Left lobe of liver (tissue), 2 donors: Measurements from ENCODE around the gene MYO1D. TPM values are rescaled to one million over a fixed set of nuclear protein-coding genes. Genes with fewer than 3 reads are reported as not detected.
"Not testable (repeated sequence)": the region's sequence is repeated elsewhere in the genome, so short reads cannot be mapped to it uniquely, and the experiment has no call there.

ENCODE experiments used
- ATAC-seq: fragments of 200-7000 bp; cut with Tn5 transposase; one replicate; pipeline ENCODE4 v1.9.1; 2020; ENCODE audit warnings: mild to moderate bottlenecking, moderate library complexity
- DNase-seq: peaks from one replicate; pipeline ENCODE4 v3.0.0-alpha.2; 2020; ENCODE audit warnings: low spot score
- total RNA-seq: library from RNA; stranded (reverse); gene quantifications from one replicate; pipeline ENCODE4 v1.2.1, GENCODE V29; 2021
- donor health status: DM: no; HTN: no; CAD: no; lungs with moderate emphysema.
- donor health status: DM: no; HTN: yes; CAD: no.

The MYO1D gene
- 18.4 TPM for total RNA-seq

DNA sequence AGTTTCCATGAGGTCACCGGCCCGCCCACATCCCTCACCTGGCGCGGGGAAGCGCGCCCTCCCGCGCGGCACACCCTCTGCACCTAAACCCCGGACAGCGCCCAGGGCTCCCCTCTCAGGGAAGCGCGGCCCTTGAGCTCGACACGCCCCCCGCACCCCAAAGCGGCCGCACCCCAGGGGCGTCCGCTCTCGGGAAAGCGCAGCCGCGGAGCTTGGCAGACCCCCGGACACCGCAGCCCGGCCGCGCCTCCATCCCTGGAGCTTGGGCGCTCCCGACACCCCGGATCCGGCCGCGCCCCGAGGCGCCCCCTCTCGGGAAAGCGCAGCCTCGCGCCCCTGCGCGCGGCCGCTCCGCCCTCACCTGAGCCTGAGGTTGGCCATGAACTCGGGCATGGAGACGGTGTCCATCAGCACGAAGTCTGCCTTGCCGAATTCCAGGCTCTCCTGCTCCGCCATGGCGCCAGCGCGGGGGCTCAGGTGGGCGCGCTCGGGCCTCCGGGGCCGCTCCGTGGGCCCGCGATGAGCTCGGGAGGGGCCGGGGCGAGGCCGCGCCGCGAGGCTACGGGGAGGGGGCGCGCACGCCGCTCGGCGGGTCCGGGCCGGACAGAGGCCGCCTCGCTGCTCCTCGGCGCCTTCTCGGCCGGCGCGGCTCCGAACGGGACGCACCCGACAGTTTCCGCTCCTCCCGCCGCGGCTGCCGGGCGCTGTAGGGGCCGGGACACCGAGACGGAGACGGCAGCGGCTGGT lies at the start of gene MYO1D:
MYO1D (minus strand) TSS at position 708 of the 747 bp plus-strand sequence; CDS start at position 456, 252 bp downstream.
- peak; percentile 69 for ATAC-seq
- peak; percentile 72 for DNase-seq

DNA sequence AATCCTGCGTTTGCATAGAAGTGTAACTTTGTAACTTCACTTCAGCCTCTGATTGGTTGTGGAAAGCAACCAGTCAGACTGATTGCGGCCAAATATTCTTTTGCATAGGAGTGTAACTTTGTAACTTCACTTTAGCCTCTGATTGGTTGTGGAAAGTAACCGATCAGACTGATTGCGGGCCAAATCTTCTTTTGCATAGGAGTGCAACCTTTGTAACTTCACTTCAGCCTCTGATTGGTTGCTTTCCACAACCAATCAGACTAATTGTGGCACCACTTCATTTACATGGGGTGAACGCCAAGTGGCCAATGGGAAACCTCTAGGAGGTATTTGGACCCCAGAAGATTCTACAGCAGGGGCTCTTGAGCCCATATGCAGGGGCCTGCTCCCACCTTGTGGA lies 49.3 kb upstream of the MYO1D start:
- ATAC-seq (no peak), DNase-seq (no peak)

DNA sequence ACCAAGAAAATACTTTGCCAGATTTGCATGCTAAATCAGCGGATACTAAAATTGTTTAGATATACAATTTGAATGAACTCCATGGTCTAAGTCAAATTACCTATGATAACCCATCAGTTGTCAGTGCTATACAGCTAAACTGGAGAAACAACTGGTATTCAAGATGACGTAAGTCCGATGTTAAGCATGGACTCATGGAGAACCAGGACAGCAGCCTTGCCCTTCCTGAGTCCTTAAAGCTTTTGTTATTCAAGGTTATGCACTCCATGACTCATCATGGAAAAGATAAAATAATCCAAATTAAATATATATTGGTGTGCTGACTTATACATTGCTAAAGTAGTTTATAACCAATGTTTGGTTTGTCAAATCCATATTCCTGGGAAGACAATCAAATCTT lies 47.0 kb upstream of the MYO1D start:
- not testable (repeated sequence) for DNase-seq, ATAC-seq

GRCh38 chr17:32921017-32921416 lies 44.1 kb upstream of the MYO1D start:
- no peak for ATAC-seq
- no peak for DNase-seq

GRCh38 chr17:32920293-32920692 lies 43.4 kb upstream of the MYO1D start:
- DNase-seq (no peak), ATAC-seq (no peak)

- not testable (repeated sequence) for ATAC-seq, DNase-seq
These were observed 43.0 kb upstream of the MYO1D start for GRCh38 chr17:32919876-32920275.

DNA sequence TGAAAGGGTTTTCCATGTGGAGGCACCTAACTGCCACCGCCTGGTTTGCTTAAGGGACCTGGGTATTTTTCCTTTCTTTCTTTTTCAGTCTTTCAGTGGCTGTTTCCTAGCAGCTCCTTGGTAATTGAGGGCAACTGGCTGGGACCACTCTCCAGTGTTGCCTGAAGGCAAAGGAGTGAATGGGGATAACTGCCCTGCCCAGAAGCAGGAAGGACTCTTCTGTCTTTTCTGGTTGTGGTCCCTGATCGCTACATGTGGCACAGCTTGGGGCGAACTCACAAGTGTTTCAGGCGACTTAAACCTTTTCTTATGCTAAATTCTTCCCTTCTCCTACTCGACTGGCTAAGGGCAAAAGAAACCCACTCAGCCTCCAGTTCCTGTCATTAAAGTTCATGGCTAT lies 40.9 kb upstream of the MYO1D start:
- no peak for ATAC-seq
- no peak for DNase-seq

DNA sequence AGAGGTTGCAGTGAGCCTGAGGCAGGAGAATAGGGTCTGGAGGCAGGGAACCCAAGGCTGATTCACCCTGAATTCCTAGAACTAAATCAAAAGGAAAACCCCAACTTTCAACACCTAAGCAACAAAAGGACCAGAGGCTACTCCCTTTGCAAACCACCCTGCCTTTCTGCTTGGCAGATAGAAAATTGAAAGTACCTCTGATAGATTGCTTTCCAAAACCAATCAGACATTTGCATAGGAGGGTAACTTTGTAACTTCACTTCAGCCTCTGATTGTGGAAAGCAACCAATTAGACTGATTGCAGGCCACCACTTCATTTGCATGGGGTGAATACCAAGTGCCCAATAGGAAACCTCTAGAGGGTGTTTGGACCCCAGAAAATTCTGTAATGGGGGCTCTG lies 40.2 kb upstream of the MYO1D start:
- ATAC-seq = no peak
- no peak for DNase-seq

- DNase-seq = no peak
- no peak for ATAC-seq
These were observed 39.2 kb upstream of the MYO1D start for GRCh38 chr17:32916134-32916533.

- ATAC-seq = no peak
- no peak for DNase-seq
These were observed 38.3 kb upstream of the MYO1D start for GRCh38 chr17:32915245-32915644.

GRCh38 chr17:32914181-32914580 lies 37.3 kb upstream of the MYO1D start:
- ATAC-seq = no peak

DNA sequence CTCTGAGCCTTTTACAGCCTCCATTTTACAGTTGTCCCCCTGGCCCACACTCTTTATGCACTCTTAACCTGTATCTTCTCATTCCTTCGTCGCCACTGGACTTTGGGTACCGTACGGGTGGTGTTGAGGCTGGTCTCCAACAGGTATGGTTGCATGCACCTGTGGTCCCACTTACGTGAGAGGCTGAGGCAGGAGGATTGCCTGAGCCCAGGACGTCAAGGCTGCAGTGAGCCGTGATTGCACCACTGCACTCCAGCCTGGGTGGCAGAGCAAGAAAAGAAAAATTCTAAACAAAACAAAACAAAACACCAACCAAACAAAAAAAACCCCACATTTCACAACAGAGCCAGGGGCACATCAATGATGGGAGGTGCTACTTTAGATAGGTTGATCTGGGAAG lies 36.7 kb upstream of the MYO1D start:
- DNase-seq (no peak), ATAC-seq (no peak)

More at GRCh38 chr17:32914181-32914580, 37.3 kb upstream of the MYO1D start:
- no peak for DNase-seq

DNA sequence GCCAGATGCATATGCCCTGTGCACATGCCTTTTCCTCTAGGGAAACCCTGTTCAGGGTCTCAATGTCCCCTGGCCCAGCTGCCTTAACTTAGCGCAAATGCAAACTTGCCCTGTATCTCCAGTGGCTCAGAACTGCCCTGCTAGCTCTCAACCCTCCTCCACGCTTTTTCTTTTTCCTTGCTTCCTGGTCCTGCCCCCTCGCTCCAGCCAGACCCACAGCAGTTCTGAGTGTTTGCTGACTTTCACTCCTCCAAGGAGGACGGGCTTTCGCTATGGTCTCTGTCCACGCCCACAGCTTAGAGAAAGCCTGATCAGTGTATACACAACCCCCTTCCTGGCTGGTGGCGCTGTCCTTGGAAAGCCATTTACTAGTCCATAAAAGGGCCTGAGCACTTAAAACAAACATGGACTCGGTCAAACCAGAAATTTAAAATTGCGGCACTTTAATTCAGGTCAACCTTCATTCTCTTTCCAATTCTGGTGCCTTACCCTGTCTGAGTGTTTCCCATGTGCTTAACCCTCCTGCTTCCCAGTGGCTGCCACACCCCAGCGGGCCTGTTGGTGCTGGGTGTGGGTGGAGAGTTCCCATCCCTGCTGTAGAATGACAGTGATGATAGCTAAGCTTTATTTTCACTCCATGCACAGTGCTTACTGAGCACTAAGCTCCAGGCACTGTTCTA lies 35.4 kb upstream of the MYO1D start:
- DNase-seq (peak; percentile 74), ATAC-seq (peak; percentile 82)

DNA sequence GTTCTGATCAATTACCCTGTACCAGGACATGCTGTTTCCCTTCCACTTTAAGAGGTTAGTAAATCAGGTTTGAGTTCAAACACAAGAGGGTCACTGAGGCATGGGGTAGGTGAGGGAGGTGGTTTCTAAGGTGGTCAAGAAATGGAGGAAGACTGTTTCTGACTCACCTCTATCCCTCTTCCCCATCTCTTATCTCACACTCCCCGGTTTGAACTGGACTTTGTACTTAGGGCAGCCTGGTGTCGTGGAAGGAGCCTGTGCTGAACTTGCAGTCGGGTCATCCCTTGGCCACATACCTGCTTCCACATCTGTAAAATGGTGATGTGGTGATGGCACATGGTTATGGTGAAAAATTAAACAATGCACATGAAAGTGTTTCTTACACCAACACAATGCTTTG lies 33.8 kb upstream of the MYO1D start:
- no peak for DNase-seq
- no peak for ATAC-seq

GRCh38 chr17:32909787-32910369 lies 33.0 kb upstream of the MYO1D start:
- peak; percentile 73 for DNase-seq
- ATAC-seq = peak; percentile 88

DNA sequence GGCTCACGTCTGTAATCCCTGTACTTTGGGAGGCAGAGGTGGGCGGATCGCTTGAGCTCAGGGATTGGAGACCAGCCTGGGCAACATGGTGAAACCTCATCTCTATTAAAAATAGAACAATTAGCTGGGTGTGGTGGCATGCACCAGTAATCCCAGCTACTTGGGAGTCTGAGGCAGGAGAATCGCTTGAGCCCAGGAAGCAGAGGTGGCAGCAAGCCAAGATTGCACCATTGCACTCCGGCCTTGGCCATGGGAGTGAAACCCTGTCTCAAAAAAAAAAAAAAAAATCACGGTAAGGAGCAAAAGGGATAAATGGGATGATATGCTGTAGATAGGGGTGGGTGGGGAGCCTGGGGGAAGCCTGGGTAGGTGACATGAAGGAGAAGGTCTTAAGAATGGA lies 30.7 kb upstream of the MYO1D start:
- no peak for ATAC-seq
- DNase-seq = peak; percentile 65

DNA sequence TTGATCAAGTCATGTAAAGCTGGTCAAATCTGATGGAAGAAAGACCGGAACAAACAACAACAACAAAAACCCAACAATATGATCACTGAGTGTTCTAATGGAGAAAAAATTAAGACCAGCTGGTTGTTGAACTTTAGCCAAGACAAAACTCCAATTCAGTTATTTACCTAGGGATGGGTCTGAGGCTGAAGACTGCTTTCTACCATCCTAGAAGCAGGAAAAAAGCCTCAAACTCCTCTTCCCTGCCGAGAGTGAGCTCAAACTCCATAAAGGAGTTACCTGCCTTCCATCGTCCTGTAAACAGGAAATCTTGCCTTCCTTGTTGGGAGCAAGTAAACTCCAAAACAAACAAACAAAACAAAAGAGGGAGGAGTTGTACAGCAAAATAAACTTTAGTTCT lies 28.0 kb upstream of the MYO1D start:
- DNase-seq (no peak), ATAC-seq (no peak)

GRCh38 chr17:32903774-32904673 lies 27.1 kb upstream of the MYO1D start:
- DNase-seq (no peak), ATAC-seq (no peak)

DNA sequence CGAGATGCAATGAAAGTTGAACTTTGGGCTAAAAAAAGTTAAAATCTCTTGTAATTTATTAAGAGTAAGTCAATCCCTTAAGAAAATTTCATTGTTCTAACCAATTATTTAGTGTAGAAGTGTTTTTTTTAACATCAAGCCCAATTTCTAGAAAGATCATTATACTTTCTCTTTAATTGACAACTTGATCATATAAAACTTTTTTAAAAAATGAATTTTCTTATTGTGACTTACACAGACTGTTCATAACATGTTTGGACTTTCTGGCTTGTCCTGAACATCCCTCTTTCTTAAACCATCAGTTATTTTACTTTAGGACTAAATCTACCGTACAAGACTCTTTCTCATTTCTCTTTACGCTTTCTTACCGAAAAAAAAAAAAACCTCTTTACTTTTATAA lies 24.8 kb upstream of the MYO1D start:
- DNase-seq (no peak), ATAC-seq (no peak)

- DNase-seq (no peak), ATAC-seq (no peak)
These were observed 22.5 kb upstream of the MYO1D start for GRCh38 chr17:32899236-32900013.
